OCI-LY3 (cell line): ENCODE measurements around the gene SAMD13.

Experiments used
- EZH2phosphoT487 ChIP-seq: fragments of 200-600 bp; shearing (Covaris generic); IDR thresholded peaks from 2 replicates; pipeline ENCODE4 v1.6.1; 2018; ENCODE audit warnings: antibody characterized with exemption, mixed run types, low read depth
- TF ChIP-seq, protein P1 (sequence below): fragments of 200-600, 300-600 bp; sonication (generic); IDR thresholded peaks from 2 replicates; pipeline ENCODE4 v1.5.1; 2014; ENCODE audit warnings: antibody characterized with exemption, low read length, low read depth

DNA sequence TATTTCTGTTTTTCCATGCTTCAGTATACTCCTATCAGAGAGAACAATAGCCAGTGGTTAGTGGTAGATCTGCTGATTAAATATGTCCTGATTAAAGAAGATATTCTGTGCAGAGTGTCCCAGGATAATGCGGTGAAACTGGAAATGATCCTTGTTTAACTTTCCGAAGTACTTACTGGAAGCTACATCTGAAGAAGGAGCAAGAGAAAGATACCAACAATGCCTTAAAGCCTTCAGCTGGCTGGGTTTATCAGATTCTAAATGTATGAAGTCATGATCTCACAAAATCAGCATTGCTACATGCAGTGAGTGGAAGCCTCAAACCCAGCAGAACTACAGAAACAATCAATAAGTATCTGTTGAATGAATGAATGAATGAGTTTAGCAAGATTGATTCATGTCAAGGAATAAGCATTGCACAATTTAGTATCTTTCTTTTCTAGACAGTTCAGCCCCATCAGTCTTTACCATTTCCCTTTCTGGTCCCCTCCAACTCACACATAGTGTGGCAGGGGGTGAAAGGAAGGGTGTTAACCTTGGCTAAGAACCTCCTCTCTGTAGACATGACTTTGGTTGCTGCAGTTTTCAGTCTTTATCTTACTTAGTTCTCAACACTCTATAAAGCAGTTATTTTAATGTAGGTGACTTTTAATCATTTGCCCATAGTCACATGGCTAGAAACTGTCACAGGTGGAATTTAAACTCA is 72.1 kb downstream of the SAMD13 start:
- TF ChIP-seq, protein P1, sequence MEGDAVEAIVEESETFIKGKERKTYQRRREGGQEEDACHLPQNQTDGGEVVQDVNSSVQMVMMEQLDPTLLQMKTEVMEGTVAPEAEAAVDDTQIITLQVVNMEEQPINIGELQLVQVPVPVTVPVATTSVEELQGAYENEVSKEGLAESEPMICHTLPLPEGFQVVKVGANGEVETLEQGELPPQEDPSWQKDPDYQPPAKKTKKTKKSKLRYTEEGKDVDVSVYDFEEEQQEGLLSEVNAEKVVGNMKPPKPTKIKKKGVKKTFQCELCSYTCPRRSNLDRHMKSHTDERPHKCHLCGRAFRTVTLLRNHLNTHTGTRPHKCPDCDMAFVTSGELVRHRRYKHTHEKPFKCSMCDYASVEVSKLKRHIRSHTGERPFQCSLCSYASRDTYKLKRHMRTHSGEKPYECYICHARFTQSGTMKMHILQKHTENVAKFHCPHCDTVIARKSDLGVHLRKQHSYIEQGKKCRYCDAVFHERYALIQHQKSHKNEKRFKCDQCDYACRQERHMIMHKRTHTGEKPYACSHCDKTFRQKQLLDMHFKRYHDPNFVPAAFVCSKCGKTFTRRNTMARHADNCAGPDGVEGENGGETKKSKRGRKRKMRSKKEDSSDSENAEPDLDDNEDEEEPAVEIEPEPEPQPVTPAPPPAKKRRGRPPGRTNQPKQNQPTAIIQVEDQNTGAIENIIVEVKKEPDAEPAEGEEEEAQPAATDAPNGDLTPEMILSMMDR: no peak
- no peak for TF ChIP-seq EZH2phosphoT487
